GM12878 (cell line): ENCODE results near the gene RPL9. TPM values are rescaled to one million over a fixed set of nuclear protein-coding genes. Genes with fewer than 3 reads are reported as not detected.

Source experiments
- EED ChIP-seq: sonication (generic); IDR thresholded peaks from 2 replicates; pipeline ENCODE4 v1.6.1; 2016; ENCODE audit warnings: antibody characterized with exemption, low read depth
- HDAC2 ChIP-seq: fragments of 200-600 bp; sonication (generic); IDR thresholded peaks from 2 replicates; pipeline ENCODE4 v1.6.1; 2017
- MEF2B ChIP-seq: fragments of 450-650 bp; IDR thresholded peaks from 2 replicates; pipeline ENCODE4 v1.6.1; 2018; ENCODE audit warnings: mild to moderate bottlenecking, moderate library complexity; ENCODE audit not compliant: partially characterized antibody, poor library complexity, severe bottlenecking
- POLR2AphosphoS5 ChIP-seq: IDR thresholded peaks from 2 replicates; pipeline ENCODE4 v1.6.1; 2011; ENCODE audit warnings: mild to moderate bottlenecking, low read length, inconsistent platforms
- RUNX3 ChIP-seq: IDR thresholded peaks from 2 replicates; pipeline ENCODE4 v1.6.1; 2012; ENCODE audit warnings: low read length, inconsistent platforms
- SPI1 ChIP-seq: IDR thresholded peaks from 2 replicates; pipeline ENCODE4 v1.6.1; 2011; ENCODE audit warnings: low read depth, mild to moderate bottlenecking, low read length, moderate library complexity, borderline replicate concordance; ENCODE audit not compliant: insufficient read depth
- SUPT20H ChIP-seq: IDR thresholded peaks from 2 replicates; pipeline ENCODE4 v1.6.1; 2011; ENCODE audit warnings: low read depth, mild to moderate bottlenecking, low read length, moderate library complexity, borderline replicate concordance; ENCODE audit not compliant: control insufficient read depth
- ZNF384 ChIP-seq: IDR thresholded peaks from 2 replicates; pipeline ENCODE4 v1.6.1; 2012; ENCODE audit warnings: low read depth, mild to moderate bottlenecking, low read length, improper control_type of control experiment, borderline replicate concordance
- polyA plus RNA-seq, 11 experiments: library from polyadenylated mRNA; depleted of rRNA in 4 of 11; unstranded in 6 of 11; stranded (reverse) in 5 of 11; fragments of >200 nt; fragmentation: Nextera tagmentation in 4 of 11; fragmentation: Illumina TruSeq in 1 of 11; extraction: Ambion mirVana in 4 of 11; extraction: Trizol in 1 of 11; gene quantifications; 1 replicate in 1 of 11; 2 replicates in 10 of 11; pipeline versions ENCODE4 v1.2.1 to v1.2.3, GENCODE V29; 2011 to 2016; ENCODE audit warnings: inconsistent platforms in 2 of 11, missing spikeins in 2 of 11, low read depth in 1 of 11
- total RNA-seq, 4 experiments: library from RNA; depleted of rRNA in 3 of 4; stranded (reverse); fragments of >200 nt in 3 of 4; fragmentation: Illumina TruSeq in 1 of 4; extraction: Trizol in 1 of 4; gene quantifications; 2 replicates each; pipeline versions ENCODE4 v1.2.1 to v1.2.3, GENCODE V29; 2013 to 2021
- TF ChIP-seq, protein P1 (sequence below): IDR thresholded peaks from 2 replicates; pipeline ENCODE4 v1.6.1; 2012; ENCODE audit warnings: improper control_type of control experiment, low read depth, low read length; ENCODE audit not compliant: insufficient replicate concordance
- TF ChIP-seq, protein P2 (sequence below): fragments of 450-650 bp; IDR thresholded peaks from 2 replicates; pipeline ENCODE4 v1.6.1; 2017; ENCODE audit warnings: mild to moderate bottlenecking, moderate library complexity
- TF ChIP-seq, protein P3 (sequence below): IDR thresholded peaks from 2 replicates; pipeline ENCODE4 v1.6.1; 2012; ENCODE audit warnings: mild to moderate bottlenecking, low read depth, low read length
- TF ChIP-seq, protein P4 (sequence below): fragments of 450-650 bp; IDR thresholded peaks from 2 replicates; pipeline ENCODE4 v1.6.1; 2017; ENCODE audit warnings: antibody characterized with exemption, mild to moderate bottlenecking, moderate library complexity

Gene RPL9
- total and polyA plus RNA-seq, 10 of the 15 experiments (the other 5 are each of a cell fraction or from before 2014, with no cell fraction given): 1,006 to 4,767 (median 2,910) TPM

DNA sequence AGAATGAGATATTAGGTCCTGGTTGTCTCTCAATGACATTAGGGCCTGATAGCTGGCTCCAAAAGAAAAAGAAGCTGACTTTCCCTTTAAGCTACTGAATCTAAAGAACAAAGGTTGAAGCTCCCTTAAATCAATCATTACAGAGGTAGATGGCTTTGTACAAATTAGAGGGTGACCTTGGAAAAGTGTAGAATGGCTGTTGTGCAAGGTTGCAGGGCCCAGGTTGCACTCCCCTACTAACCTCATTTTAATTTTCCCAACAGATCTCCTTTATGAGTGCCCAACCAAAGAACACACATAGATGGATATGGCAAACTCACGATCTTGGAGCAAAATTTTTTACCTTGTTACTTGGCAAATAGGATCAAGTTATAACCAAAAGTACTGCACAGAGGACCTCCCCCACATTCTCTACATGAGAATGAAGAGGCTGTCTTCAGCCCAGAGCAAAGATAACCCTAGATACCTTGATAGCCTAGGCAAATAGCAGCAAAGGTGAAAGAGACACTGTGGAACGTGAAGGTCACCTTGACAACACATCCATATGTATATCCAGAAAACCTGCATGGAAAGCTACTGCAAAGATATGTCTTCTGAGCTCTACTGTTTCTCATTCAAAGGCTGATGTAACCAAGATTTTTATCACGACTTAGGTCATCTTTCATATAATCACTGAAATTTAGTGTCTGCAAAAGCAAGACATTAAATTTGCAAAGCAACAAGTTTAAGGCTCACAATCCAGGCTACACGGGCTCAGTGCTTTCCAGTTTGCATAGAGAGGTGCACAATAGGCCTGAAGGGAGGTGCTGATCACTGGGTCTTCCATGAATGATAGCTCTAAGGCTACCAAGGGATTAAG lies 29.0 kb downstream of the RPL9 start (continued):
- TF ChIP-seq, protein P1, sequence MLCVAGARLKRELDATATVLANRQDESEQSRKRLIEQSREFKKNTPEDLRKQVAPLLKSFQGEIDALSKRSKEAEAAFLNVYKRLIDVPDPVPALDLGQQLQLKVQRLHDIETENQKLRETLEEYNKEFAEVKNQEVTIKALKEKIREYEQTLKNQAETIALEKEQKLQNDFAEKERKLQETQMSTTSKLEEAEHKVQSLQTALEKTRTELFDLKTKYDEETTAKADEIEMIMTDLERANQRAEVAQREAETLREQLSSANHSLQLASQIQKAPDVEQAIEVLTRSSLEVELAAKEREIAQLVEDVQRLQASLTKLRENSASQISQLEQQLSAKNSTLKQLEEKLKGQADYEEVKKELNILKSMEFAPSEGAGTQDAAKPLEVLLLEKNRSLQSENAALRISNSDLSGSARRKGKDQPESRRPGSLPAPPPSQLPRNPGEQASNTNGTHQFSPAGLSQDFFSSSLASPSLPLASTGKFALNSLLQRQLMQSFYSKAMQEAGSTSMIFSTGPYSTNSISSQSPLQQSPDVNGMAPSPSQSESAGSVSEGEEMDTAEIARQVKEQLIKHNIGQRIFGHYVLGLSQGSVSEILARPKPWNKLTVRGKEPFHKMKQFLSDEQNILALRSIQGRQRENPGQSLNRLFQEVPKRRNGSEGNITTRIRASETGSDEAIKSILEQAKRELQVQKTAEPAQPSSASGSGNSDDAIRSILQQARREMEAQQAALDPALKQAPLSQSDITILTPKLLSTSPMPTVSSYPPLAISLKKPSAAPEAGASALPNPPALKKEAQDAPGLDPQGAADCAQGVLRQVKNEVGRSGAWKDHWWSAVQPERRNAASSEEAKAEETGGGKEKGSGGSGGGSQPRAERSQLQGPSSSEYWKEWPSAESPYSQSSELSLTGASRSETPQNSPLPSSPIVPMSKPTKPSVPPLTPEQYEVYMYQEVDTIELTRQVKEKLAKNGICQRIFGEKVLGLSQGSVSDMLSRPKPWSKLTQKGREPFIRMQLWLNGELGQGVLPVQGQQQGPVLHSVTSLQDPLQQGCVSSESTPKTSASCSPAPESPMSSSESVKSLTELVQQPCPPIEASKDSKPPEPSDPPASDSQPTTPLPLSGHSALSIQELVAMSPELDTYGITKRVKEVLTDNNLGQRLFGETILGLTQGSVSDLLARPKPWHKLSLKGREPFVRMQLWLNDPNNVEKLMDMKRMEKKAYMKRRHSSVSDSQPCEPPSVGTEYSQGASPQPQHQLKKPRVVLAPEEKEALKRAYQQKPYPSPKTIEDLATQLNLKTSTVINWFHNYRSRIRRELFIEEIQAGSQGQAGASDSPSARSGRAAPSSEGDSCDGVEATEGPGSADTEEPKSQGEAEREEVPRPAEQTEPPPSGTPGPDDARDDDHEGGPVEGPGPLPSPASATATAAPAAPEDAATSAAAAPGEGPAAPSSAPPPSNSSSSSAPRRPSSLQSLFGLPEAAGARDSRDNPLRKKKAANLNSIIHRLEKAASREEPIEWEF: no peak
- no peak for TF ChIP-seq ZNF384
- TF ChIP-seq RUNX3: no peak
- TF ChIP-seq, protein P2, sequence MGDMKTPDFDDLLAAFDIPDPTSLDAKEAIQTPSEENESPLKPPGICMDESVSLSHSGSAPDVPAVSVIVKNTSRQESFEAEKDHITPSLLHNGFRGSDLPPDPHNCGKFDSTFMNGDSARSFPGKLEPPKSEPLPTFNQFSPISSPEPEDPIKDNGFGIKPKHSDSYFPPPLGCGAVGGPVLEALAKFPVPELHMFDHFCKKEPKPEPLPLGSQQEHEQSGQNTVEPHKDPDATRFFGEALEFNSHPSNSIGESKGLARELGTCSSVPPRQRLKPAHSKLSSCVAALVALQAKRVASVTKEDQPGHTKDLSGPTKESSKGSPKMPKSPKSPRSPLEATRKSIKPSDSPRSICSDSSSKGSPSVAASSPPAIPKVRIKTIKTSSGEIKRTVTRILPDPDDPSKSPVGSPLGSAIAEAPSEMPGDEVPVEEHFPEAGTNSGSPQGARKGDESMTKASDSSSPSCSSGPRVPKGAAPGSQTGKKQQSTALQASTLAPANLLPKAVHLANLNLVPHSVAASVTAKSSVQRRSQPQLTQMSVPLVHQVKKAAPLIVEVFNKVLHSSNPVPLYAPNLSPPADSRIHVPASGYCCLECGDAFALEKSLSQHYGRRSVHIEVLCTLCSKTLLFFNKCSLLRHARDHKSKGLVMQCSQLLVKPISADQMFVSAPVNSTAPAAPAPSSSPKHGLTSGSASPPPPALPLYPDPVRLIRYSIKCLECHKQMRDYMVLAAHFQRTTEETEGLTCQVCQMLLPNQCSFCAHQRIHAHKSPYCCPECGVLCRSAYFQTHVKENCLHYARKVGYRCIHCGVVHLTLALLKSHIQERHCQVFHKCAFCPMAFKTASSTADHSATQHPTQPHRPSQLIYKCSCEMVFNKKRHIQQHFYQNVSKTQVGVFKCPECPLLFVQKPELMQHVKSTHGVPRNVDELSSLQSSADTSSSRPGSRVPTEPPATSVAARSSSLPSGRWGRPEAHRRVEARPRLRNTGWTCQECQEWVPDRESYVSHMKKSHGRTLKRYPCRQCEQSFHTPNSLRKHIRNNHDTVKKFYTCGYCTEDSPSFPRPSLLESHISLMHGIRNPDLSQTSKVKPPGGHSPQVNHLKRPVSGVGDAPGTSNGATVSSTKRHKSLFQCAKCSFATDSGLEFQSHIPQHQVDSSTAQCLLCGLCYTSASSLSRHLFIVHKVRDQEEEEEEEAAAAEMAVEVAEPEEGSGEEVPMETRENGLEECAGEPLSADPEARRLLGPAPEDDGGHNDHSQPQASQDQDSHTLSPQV: no peak
- no peak for TF ChIP-seq SPI1
- TF ChIP-seq HDAC2: no peak
- no peak for TF ChIP-seq SUPT20H
- no peak for TF ChIP-seq POLR2AphosphoS5
- TF ChIP-seq, protein P3, sequence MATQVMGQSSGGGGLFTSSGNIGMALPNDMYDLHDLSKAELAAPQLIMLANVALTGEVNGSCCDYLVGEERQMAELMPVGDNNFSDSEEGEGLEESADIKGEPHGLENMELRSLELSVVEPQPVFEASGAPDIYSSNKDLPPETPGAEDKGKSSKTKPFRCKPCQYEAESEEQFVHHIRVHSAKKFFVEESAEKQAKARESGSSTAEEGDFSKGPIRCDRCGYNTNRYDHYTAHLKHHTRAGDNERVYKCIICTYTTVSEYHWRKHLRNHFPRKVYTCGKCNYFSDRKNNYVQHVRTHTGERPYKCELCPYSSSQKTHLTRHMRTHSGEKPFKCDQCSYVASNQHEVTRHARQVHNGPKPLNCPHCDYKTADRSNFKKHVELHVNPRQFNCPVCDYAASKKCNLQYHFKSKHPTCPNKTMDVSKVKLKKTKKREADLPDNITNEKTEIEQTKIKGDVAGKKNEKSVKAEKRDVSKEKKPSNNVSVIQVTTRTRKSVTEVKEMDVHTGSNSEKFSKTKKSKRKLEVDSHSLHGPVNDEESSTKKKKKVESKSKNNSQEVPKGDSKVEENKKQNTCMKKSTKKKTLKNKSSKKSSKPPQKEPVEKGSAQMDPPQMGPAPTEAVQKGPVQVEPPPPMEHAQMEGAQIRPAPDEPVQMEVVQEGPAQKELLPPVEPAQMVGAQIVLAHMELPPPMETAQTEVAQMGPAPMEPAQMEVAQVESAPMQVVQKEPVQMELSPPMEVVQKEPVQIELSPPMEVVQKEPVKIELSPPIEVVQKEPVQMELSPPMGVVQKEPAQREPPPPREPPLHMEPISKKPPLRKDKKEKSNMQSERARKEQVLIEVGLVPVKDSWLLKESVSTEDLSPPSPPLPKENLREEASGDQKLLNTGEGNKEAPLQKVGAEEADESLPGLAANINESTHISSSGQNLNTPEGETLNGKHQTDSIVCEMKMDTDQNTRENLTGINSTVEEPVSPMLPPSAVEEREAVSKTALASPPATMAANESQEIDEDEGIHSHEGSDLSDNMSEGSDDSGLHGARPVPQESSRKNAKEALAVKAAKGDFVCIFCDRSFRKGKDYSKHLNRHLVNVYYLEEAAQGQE: no peak
- TF ChIP-seq MEF2B: no peak
- no peak for TF ChIP-seq EED
- TF ChIP-seq, protein P4, sequence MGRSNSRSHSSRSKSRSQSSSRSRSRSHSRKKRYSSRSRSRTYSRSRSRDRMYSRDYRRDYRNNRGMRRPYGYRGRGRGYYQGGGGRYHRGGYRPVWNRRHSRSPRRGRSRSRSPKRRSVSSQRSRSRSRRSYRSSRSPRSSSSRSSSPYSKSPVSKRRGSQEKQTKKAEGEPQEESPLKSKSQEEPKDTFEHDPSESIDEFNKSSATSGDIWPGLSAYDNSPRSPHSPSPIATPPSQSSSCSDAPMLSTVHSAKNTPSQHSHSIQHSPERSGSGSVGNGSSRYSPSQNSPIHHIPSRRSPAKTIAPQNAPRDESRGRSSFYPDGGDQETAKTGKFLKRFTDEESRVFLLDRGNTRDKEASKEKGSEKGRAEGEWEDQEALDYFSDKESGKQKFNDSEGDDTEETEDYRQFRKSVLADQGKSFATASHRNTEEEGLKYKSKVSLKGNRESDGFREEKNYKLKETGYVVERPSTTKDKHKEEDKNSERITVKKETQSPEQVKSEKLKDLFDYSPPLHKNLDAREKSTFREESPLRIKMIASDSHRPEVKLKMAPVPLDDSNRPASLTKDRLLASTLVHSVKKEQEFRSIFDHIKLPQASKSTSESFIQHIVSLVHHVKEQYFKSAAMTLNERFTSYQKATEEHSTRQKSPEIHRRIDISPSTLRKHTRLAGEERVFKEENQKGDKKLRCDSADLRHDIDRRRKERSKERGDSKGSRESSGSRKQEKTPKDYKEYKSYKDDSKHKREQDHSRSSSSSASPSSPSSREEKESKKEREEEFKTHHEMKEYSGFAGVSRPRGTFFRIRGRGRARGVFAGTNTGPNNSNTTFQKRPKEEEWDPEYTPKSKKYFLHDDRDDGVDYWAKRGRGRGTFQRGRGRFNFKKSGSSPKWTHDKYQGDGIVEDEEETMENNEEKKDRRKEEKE: no peak
